H9 (cell line): ENCODE measurements around the gene MARK2. TPM values are rescaled to one million over a fixed set of nuclear protein-coding genes. Genes with fewer than 3 reads are reported as not detected.

Experiments used
- DNase-seq: peaks from one replicate; pipeline ENCODE4 v3.0.0-alpha.2; 2017
- H2AFZ ChIP-seq: one replicate; pipeline ENCODE4 v1.6.1; 2013; ENCODE audit warnings: mild to moderate bottlenecking, low read length, control low read depth, moderate library complexity
- H2AK5ac ChIP-seq: 2 replicates; pipeline ENCODE4 v1.6.1; 2013; ENCODE audit warnings: low read length, control low read depth, mixed read lengths; ENCODE audit not compliant: insufficient read length
- H2BK120ac ChIP-seq: one replicate; pipeline ENCODE4 v1.6.1; 2013; ENCODE audit warnings: low read depth, mild to moderate bottlenecking, low read length, control low read depth, inconsistent platforms; ENCODE audit not compliant: poor library complexity, severe bottlenecking
- H2BK12ac ChIP-seq: 2 replicates; pipeline ENCODE4 v1.6.1; 2013; ENCODE audit warnings: low read length, control low read depth, mixed read lengths, low read depth; ENCODE audit not compliant: insufficient read length
- H2BK15ac ChIP-seq: 2 replicates; pipeline ENCODE4 v1.6.1; 2013; ENCODE audit warnings: low read depth, low read length, control low read depth
- H2BK20ac ChIP-seq: one replicate; pipeline ENCODE4 v1.6.1; 2013; ENCODE audit warnings: low read depth, mild to moderate bottlenecking, low read length, control low read depth, inconsistent platforms; ENCODE audit not compliant: poor library complexity, severe bottlenecking
- H2BK5ac ChIP-seq: 2 replicates; pipeline ENCODE4 v1.6.1; 2013; ENCODE audit warnings: low read length, control low read depth, mixed read lengths; ENCODE audit not compliant: insufficient read length
- H3K14ac ChIP-seq: 2 replicates; pipeline ENCODE4 v1.6.1; 2013; ENCODE audit warnings: low read length, control low read depth; ENCODE audit not compliant: insufficient read depth
- H3K18ac ChIP-seq: 2 replicates; pipeline ENCODE4 v1.6.1; 2013; ENCODE audit warnings: low read depth, mild to moderate bottlenecking, mixed read lengths, low read length, control low read depth; ENCODE audit not compliant: insufficient read length
- H3K23ac ChIP-seq: 2 replicates; pipeline ENCODE4 v1.6.1; 2013; ENCODE audit warnings: low read length, control low read depth, mixed read lengths, low read depth; ENCODE audit not compliant: insufficient read length
- H3K23me2 ChIP-seq: 2 replicates; pipeline ENCODE4 v1.6.1; 2013; ENCODE audit warnings: low read depth, mild to moderate bottlenecking, mixed read lengths, low read length, control low read depth; ENCODE audit not compliant: insufficient read length, poor library complexity, severe bottlenecking
- H3K27ac ChIP-seq: 2 replicates; pipeline ENCODE4 v1.5.1; 2013; ENCODE audit warnings: low read length, control low read depth, mixed read lengths, low read depth; ENCODE audit not compliant: insufficient read length
- H3K27me3 ChIP-seq: 2 replicates; pipeline ENCODE4 v1.6.1; 2013; ENCODE audit warnings: low read length, control low read depth, inconsistent platforms; ENCODE audit not compliant: insufficient read depth
- H3K4ac ChIP-seq: 2 replicates; pipeline ENCODE4 v1.6.1; 2013; ENCODE audit warnings: low read depth, mild to moderate bottlenecking, control low read depth, inconsistent platforms, low read length, moderate library complexity
- H3K4me1 ChIP-seq: 2 replicates; pipeline ENCODE4 v1.6.1; 2013; ENCODE audit warnings: low read length, control low read depth, inconsistent platforms; ENCODE audit not compliant: insufficient read depth
- H3K4me2 ChIP-seq: 2 replicates; pipeline ENCODE4 v1.6.1; 2013; ENCODE audit warnings: low read length, control low read depth, mixed read lengths; ENCODE audit not compliant: insufficient read length, insufficient read depth
- H3K56ac ChIP-seq: 2 replicates; pipeline ENCODE4 v1.6.1; 2013; ENCODE audit warnings: low read depth, mild to moderate bottlenecking, mixed read lengths, low read length, control low read depth; ENCODE audit not compliant: insufficient read length
- H3K79me1 ChIP-seq: 2 replicates; pipeline ENCODE4 v1.6.1; 2013; ENCODE audit warnings: low read depth, mild to moderate bottlenecking, moderate library complexity, low read length, control low read depth, inconsistent platforms; ENCODE audit not compliant: insufficient read depth, poor library complexity, severe bottlenecking
- H3K79me2 ChIP-seq: 2 replicates; pipeline ENCODE4 v1.6.1; 2013; ENCODE audit warnings: low read length, control low read depth, inconsistent platforms; ENCODE audit not compliant: insufficient read depth
- H3K9ac ChIP-seq: 2 replicates; pipeline ENCODE4 v1.6.1; 2013; ENCODE audit warnings: low read length, control low read depth, mixed read lengths; ENCODE audit not compliant: insufficient read length; ENCODE audit errors: extremely low read depth
- H3K9me3 ChIP-seq: one replicate; pipeline ENCODE4 v1.6.1; 2013; ENCODE audit warnings: low read depth, low read length, inconsistent platforms; ENCODE audit not compliant: control insufficient read depth
- H3T11ph ChIP-seq: one replicate; pipeline ENCODE4 v1.6.1; 2013; ENCODE audit warnings: mild to moderate bottlenecking, low read length, control low read depth, inconsistent platforms
- H4K20me1 ChIP-seq: one replicate; pipeline ENCODE4 v1.6.1; 2013; ENCODE audit not compliant: control insufficient read depth, insufficient read length, insufficient read depth
- H4K5ac ChIP-seq: 2 replicates; pipeline ENCODE4 v1.6.1; 2013; ENCODE audit warnings: low read depth, mild to moderate bottlenecking, mixed read lengths, low read length, control low read depth; ENCODE audit not compliant: insufficient read length
- H4K8ac ChIP-seq: replicated peaks from 2 replicates; pipeline ENCODE4 v1.6.1; 2013; ENCODE audit warnings: low read length, control low read depth, mixed read lengths, low read depth; ENCODE audit not compliant: insufficient read length
- H4K91ac ChIP-seq: 2 replicates; pipeline ENCODE4 v1.6.1; 2013; ENCODE audit warnings: low read depth, mild to moderate bottlenecking, moderate library complexity, mixed read lengths, low read length, control low read depth; ENCODE audit not compliant: insufficient read length
- H3K27ac Mint-ChIP-seq, 3 experiments: 2 replicates in 2 of 3; 3 replicates in 1 of 3; pipeline ENCODE4 v1.8.0; 2020 to 2021; ENCODE audit warnings: mixed read lengths in 3 of 3, mild to moderate bottlenecking in 1 of 3, moderate library complexity in 1 of 3
- H3K27me3 Mint-ChIP-seq: 2 replicates; pipeline ENCODE4 v1.8.0; 2021; ENCODE audit warnings: low read depth, mild to moderate bottlenecking, moderate library complexity, mixed read lengths
- H3K36me3 Mint-ChIP-seq, 3 experiments: 2 replicates in 2 of 3; 3 replicates in 1 of 3; pipeline ENCODE4 v1.8.0; 2020 to 2021; ENCODE audit warnings: low read depth in 3 of 3, mixed read lengths in 3 of 3; ENCODE audit not compliant: insufficient read depth in 1 of 3
- H3K4me1 Mint-ChIP-seq, 2 experiments: 2 replicates each; pipeline ENCODE4 v1.8.0; 2020; ENCODE audit warnings: mixed read lengths in 2 of 2
- H3K4me3 Mint-ChIP-seq, 2 experiments: 2 replicates in 1 of 2; 3 replicates in 1 of 2; pipeline ENCODE4 v1.8.0; 2020 to 2021; ENCODE audit warnings: mild to moderate bottlenecking in 2 of 2, mixed read lengths in 2 of 2, moderate library complexity in 1 of 2
- H3K9me3 Mint-ChIP-seq, 2 experiments: 2 replicates in 1 of 2; 3 replicates in 1 of 2; pipeline ENCODE4 v1.8.0; 2020; ENCODE audit warnings: mild to moderate bottlenecking in 2 of 2, mixed read lengths in 2 of 2, moderate library complexity in 1 of 2
- WGBS: extraction: QIAGEN DNeasy Blood & Tissue Kit; methylation state at CpG from one replicate; pipeline ENCODE4 v1.1.7; 2013; ENCODE audit warnings: missing lambda C conversion rate, low lambda C conversion rate, mixed read lengths; ENCODE audit not compliant: insufficient read length; ENCODE audit errors: extremely low coverage; 5-methylcytosine and 5-hydroxymethylcytosine counted together
- total RNA-seq: library from RNA; stranded (reverse); gene quantifications from 2 replicates; pipeline ENCODE4 v1.2.1, GENCODE V29; 2021
- TF ChIP-seq, protein P1 (sequence below): fragments of 200-600 bp; sonication (generic); conservative IDR thresholded peaks from 3 replicates; pipeline ENCODE4 v1.8.0; 2021; ENCODE audit warnings: antibody characterized with exemption, mild to moderate bottlenecking

MARK2 gene
- total RNA-seq, 1 experiment from 2014 or later = 45.7 TPM

DNA sequence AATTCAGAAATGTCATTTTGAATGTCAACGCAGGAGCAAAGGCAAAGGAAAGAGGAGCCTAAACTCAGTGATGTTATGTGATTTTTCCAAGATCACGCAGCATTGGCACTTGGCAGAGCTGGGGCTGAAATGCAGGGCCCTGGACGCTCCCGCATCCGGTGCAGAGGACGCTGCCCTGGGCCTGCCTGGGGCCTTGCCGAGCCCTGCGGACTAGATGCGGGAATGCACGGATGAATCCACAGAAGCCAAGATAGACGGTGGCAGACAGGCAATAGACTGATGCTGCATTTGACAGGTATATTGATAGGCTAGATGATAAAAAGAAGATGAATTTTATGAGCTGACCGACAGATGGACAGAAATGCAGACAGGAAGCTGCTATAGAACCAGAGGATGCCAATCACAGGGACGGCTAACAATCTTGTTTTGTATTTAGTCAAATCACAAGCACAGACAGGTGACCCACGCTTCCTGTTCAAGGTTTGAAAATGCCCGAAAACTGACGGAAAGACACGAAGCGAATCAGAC lies 696 bp upstream of the MARK2 start:
- Histone ChIP-seq H4K91ac (no peak overlapping the region), H2BK5ac (no peak overlapping the region), H3K23ac (no peak overlapping the region), H4K8ac (no peak overlapping the region), H2AK5ac (no peak overlapping the region), H2AFZ (no peak overlapping the region), H2BK120ac (no peak overlapping the region), H4K20me1 (no peaks in the 10 kb centered on the region), H3K79me2 (peaks cover 25% of the 10 kb centered on the region; the same call in 1 of the 2 replicates), H3T11ph (no peak overlapping the region), H3K4me1 (peaks cover 9% of the 10 kb centered on the region), H3K27ac (no peak overlapping the region), H3K4ac (no peak overlapping the region), H2BK15ac (no peak overlapping the region), H3K18ac (no peak overlapping the region), H3K27me3 (no peaks in the 10 kb centered on the region), H3K4me2 (peak overlapping the region; percentile 53), H2BK12ac (no peak overlapping the region), H3K56ac (no peak overlapping the region), H3K9ac (peak overlapping the region; percentile 58), H3K9me3 (no peaks in the 10 kb centered on the region), H2BK20ac (no peak overlapping the region), H4K5ac (no peak overlapping the region), H3K23me2 (peaks cover 15% of the 10 kb centered on the region), H3K14ac (no peak overlapping the region), H3K79me1 (peaks cover 13% of the 10 kb centered on the region)
- Mint-ChIP-seq H3K27me3 (no peaks in the 10 kb centered on the region), H3K4me3 (peak overlapping the region; percentile 74 to 76), H3K36me3 (peaks cover 0 to 7% (median 6%) of the 10 kb centered on the region in 3 experiments; a peak in 3 of 7 replicates), H3K9me3 (peaks cover 0 to 4% of the 10 kb centered on the region in 2 experiments; a peak in 1 of 5 replicates), H3K27ac (peak overlapping the region in 2 of 3 experiments; percentile 19 to 78; a peak in 3 of 7 replicates), H3K4me1 (peaks cover 55 to 60% of the 10 kb centered on the region in 2 experiments)
- WGBS = no CpG with 5 or more reads among the region's 18 CpGs
- peak; percentile 52 for DNase-seq
- TF ChIP-seq, protein P1, sequence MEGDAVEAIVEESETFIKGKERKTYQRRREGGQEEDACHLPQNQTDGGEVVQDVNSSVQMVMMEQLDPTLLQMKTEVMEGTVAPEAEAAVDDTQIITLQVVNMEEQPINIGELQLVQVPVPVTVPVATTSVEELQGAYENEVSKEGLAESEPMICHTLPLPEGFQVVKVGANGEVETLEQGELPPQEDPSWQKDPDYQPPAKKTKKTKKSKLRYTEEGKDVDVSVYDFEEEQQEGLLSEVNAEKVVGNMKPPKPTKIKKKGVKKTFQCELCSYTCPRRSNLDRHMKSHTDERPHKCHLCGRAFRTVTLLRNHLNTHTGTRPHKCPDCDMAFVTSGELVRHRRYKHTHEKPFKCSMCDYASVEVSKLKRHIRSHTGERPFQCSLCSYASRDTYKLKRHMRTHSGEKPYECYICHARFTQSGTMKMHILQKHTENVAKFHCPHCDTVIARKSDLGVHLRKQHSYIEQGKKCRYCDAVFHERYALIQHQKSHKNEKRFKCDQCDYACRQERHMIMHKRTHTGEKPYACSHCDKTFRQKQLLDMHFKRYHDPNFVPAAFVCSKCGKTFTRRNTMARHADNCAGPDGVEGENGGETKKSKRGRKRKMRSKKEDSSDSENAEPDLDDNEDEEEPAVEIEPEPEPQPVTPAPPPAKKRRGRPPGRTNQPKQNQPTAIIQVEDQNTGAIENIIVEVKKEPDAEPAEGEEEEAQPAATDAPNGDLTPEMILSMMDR = no peak
